GM12873 (cell line): ENCODE results near the gene USP15.

Source experiments
- TF ChIP-seq, protein P1 (sequence below): IDR thresholded peaks from 2 replicates; pipeline ENCODE4 v1.5.1; 2012; ENCODE audit warnings: low read depth, mild to moderate bottlenecking, moderate library complexity, low read length, control low read depth; ENCODE audit not compliant: insufficient read depth; ENCODE audit errors: missing control alignments

The USP15 gene

DNA sequence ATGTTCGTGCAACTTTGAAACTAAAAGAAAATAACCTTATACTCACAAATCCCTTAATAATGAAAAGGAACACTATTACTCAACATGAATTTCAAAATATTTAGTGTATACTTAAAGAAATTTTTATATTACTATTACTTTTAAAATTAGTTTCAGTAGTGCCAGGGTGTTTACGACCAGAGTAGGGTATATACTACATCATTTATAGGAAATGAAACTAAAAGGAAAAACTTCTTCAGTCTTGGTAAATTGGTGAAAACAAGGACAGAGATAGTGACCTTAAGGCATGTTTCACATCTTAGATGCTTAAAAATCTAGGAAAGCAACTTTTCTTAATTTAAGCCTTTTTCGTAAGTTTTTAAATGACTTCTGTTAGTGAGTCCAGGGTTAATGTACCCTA is 4.5 kb downstream of the USP15 start:
- TF ChIP-seq, protein P1, sequence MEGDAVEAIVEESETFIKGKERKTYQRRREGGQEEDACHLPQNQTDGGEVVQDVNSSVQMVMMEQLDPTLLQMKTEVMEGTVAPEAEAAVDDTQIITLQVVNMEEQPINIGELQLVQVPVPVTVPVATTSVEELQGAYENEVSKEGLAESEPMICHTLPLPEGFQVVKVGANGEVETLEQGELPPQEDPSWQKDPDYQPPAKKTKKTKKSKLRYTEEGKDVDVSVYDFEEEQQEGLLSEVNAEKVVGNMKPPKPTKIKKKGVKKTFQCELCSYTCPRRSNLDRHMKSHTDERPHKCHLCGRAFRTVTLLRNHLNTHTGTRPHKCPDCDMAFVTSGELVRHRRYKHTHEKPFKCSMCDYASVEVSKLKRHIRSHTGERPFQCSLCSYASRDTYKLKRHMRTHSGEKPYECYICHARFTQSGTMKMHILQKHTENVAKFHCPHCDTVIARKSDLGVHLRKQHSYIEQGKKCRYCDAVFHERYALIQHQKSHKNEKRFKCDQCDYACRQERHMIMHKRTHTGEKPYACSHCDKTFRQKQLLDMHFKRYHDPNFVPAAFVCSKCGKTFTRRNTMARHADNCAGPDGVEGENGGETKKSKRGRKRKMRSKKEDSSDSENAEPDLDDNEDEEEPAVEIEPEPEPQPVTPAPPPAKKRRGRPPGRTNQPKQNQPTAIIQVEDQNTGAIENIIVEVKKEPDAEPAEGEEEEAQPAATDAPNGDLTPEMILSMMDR, result no peak

DNA sequence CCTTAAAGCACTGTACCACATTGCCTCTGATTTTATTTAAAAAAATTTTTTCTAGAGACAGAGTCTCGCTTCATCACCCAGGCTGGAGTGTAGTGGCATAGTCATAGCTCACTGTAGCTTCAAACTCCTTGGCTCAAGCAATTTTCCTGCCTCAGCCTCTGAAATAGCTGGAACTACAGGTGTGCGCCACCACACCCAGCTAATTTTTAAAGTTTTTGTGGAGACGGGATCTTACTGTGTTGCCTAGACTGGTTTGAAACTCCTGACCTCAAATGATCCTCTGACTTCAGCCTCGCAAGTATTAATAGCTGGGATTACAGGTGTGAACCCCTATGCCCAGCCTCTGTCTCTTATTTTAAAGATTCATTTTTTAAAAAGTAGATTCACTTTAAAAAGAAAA is 5.3 kb downstream of the USP15 start:
- TF ChIP-seq, protein P1, result no peak

DNA sequence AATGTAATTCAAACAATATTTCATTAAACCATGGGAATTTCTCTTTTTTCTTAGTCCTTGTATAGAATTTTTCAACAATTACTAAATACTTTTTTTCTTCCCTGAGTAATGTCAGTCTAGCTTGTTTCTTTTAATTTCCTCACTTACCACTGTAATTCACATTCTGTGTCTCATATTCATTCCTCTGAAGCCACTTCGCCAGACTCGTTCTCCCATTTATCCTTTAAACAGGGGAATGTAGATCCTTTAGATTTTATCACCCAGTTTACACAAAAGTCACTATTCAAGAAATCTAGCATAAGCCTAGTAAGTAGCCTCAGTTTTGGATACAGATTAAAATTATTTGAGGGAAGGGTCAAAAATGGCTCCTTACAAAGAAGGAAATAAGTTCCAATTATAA is 6.8 kb downstream of the USP15 start:
- TF ChIP-seq, protein P1, result no peak

DNA sequence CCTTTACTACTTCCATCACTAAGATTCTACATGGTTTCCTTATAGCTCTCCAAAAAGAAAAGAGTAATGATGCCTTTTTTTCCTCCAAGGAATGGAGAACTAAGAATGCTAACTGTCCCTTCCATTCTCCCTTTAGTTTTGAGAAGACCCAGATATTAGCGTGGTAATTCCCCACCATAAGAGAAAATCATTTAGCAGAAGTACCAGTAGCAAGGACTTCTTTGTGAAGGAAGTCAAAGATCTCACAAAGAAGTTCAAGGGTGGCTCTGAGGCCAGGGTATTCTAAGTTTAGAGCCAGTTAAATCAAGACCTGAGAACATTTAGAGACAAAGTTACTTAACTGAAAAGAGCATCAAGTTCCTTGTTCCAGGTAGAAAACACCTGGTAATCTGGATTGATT is 7.3 kb downstream of the USP15 start:
- TF ChIP-seq, protein P1, result no peak

DNA sequence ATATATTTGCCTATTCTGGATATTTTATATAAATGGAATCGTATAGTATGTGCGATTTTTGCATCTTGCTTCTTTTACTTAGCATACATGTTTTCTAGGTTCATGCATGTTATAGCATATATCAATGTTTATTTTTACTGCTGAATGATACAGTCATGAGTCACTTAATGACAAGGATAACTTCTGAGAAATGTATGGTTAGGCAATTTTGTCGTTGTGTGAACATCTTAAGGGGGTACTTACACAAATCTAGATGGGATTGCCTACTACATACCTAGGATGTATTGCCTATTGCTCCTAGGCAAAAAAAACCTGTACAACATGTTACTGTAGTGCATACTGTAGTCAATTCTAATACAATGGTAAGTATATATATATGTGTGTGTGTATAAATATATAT is 8.8 kb downstream of the USP15 start:
- TF ChIP-seq, protein P1, result no peak

DNA sequence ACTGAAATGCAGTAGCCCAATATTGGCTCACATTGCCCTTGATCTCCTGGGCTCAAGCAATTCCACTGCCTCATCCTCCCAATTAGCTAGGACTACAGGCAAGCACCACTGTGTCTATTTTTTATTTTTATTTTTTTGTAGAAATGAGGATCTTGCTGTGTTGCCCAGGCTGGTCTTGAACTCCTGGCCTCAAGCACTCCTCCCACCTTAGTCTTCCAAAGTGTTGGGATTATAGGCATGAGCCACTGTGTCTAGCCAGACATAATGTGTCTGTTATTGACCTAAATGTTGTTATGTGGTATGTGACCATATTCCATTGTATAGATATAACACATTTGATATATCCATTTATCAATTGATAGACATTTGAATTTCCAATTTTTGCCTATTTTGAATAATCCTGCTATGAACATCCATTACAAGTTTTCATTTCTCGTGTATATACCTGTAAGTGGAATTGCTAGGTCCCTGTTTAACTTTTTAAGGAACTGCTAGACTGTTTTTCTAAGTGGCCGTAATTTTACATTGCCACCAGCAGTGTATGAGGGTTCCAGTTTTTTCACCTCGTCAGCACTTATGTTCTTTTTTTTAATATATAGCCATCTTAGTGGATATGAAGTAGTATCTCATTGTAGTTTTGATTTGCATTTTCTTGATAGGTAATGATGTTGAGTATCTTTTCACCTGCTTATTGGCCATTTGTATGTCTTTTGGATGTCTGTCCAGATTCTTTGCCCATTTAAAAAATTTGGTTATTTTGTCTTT is 9.4 kb downstream of the USP15 start:
- TF ChIP-seq, protein P1, result no peak

DNA sequence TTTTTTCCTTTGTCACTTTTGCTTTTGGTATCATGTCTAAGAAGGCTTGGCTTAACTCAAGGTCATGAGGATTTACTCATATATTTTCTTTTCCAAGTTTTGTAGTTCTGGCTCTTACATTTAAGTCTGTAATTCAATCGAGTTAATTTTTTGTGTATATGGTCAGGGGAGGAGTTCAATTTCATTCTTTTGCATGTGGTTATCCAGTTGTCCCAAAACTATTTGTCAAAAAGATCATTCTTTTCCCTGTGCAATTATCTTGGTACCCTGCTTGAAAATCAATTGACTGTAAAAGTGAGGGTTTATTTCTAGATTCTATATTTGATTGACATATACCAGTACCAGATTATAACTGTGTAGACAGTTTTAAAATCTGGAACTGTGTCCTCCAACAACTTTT is 10.2 kb downstream of the USP15 start:
- TF ChIP-seq, protein P1, result no peak

DNA sequence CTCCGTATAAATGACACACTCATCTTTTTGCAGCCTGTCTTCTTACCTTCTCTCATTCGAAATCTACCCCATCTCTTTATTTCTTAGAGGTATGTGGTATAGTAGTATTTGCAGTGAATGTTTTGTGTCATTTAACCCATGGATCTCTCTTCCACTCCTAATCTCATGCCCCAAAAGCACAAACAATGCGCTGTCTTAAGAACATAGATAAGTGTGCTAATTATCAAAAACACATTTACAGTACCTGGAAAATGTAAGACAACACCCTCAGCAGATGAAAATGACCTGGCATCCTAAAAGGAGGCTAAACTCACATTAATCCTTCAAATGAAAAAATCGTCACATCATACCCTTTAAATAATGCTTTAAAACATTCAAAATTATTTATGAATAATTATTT is 10.7 kb downstream of the USP15 start:
- TF ChIP-seq, protein P1, result no peak
